ENCODE results near the gene PKNOX1.
"Not testable (repeated sequence)": the region's sequence is repeated elsewhere in the genome, so short reads cannot be mapped to it uniquely, and the experiment has no call there.

PKNOX1 gene

DNA sequence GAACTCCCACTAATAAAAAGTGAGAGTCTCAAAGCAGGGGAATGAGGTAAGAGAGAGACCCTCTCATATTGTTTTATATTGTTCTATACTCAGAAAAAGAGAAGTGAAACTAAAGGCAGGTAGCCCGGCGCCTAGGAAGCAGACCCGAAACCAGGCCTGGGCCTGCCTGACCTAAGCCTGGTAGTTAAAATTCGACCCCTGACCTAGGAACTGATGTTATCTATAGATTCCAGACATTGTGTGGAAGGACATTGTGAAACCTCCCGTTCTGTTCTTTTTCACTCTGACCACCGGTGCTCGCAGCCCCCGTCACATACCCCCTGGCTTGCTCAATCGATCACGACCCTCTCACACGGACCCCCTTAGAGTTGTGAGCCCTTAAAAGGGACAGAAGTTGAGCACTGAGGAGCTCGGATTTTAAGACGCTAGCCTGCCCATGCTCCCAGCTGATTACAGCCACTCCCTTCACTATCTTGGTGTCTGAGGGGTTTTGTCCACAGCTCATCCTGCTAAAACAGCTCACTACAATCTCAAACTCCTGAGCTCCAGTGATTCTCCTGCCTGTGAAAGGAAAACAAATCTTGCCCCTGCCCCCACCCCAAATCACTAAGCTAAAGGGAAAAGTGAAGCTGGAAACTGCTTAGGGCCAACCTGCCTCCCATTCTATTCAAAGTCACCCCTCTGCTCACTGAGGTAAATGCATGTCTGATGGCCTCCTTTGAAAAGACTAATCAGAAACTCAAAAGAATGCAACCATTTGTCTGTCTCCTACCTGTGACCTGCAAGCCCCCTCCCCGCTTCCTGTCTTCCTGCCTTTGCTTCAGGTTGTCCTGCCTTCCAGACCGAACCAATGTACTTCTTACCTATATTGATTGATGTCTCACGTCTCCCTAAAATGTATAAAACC lies 37.1 kb upstream of the PKNOX1 start:
- not testable (repeated sequence) for H3K9ac ChIP-seq (ENCODE audit: low read depth in 1 of 2, low read length in 2 of 2); H3K27me3 ChIP-seq (ENCODE audit: control insufficient read depth in 1 of 2, insufficient read depth in 2 of 2, low read length in 2 of 2); H3K36me3 ChIP-seq (ENCODE audit: control insufficient read depth in 1 of 2, insufficient read depth in 2 of 2, low read length in 2 of 2); H3K4me1 ChIP-seq (ENCODE audit: control insufficient read depth in 1 of 2, insufficient read depth in 2 of 2, low read length in 2 of 2); H3K4me3 ChIP-seq (ENCODE audit: low read depth in 1 of 2, low read length in 2 of 2); H3K9me3 ChIP-seq (ENCODE audit: control insufficient read depth in 1 of 2, low read length in 2 of 2); H3K27ac ChIP-seq (ENCODE audit: low read depth, low read length)

DNA sequence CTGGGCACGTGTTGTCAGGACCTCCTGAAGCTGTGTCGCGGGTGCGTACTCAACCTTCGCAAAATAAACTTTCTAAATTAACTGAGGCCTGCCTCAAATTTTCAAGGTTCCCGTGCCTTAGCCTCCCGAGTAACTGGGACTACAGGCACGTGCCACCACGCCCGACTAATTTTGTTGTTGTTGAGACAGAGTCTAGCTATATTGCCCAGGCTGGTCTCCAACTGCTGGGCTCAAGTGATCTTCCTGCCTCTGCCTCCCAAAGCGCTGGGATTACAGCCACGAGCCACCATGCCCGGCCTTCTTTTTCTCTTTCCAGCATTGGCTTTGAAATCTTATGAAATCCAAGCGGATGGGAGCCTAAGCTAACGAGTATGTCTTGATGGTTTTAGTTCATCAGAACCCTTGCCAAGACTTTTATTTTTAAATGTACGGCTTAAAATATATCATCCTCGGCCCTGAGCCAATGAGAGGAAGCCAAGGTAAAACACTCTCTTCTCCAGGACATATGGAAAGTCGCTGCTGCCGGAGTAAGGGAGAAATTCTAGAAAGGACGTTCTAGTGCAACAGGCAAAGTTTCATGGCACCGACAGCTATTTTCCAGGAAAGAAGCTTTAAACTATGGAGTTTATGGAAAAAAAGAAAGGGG lies 36.3 kb upstream of the PKNOX1 start:
- no peaks in the 10 kb centered on the region for H3K4me1 ChIP-seq (ENCODE audit: control insufficient read depth in 1 of 2, insufficient read depth in 2 of 2, low read length in 2 of 2)
- no peak overlapping the region for H3K9ac ChIP-seq (ENCODE audit: low read depth in 1 of 2, low read length in 2 of 2)
- H3K4me3 ChIP-seq (ENCODE audit: low read depth in 1 of 2, low read length in 2 of 2), result no peak overlapping the region
- H3K9me3 ChIP-seq (ENCODE audit: control insufficient read depth in 1 of 2, low read length in 2 of 2), result no peaks in the 10 kb centered on the region
- no peaks in the 10 kb centered on the region for H3K36me3 ChIP-seq (ENCODE audit: control insufficient read depth in 1 of 2, insufficient read depth in 2 of 2, low read length in 2 of 2)
- no peaks in the 10 kb centered on the region for H3K27me3 ChIP-seq (ENCODE audit: control insufficient read depth in 1 of 2, insufficient read depth in 2 of 2, low read length in 2 of 2)
- no peak overlapping the region for H3K27ac ChIP-seq (ENCODE audit: low read depth, low read length)

DNA sequence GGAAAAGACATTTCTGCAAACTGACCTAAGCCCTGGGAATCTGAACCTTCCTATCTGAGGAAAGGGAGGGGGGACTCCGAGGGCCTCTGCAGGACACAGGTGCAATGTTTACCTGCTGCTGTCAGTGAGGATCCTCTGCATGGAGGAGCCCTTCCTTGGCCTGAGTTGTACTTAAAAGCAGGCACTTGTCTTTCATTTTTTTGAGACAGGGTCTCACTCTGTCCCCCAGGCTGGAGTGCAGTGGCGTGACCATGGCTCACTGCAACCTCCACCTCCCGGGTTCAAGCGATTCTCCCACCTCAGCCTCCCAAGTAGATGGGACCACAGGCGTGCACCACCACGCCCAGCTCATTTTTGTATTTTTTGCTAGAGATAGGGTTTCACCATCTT lies 35.8 kb upstream of the PKNOX1 start:
- not testable (repeated sequence) for H3K27me3 ChIP-seq (ENCODE audit: control insufficient read depth in 1 of 2, insufficient read depth in 2 of 2, low read length in 2 of 2); H3K9me3 ChIP-seq (ENCODE audit: control insufficient read depth in 1 of 2, low read length in 2 of 2); H3K27ac ChIP-seq (ENCODE audit: low read depth, low read length); H3K9ac ChIP-seq (ENCODE audit: low read depth in 1 of 2, low read length in 2 of 2); H3K4me3 ChIP-seq (ENCODE audit: low read depth in 1 of 2, low read length in 2 of 2); H3K4me1 ChIP-seq (ENCODE audit: control insufficient read depth in 1 of 2, insufficient read depth in 2 of 2, low read length in 2 of 2); H3K36me3 ChIP-seq (ENCODE audit: control insufficient read depth in 1 of 2, insufficient read depth in 2 of 2, low read length in 2 of 2)

DNA sequence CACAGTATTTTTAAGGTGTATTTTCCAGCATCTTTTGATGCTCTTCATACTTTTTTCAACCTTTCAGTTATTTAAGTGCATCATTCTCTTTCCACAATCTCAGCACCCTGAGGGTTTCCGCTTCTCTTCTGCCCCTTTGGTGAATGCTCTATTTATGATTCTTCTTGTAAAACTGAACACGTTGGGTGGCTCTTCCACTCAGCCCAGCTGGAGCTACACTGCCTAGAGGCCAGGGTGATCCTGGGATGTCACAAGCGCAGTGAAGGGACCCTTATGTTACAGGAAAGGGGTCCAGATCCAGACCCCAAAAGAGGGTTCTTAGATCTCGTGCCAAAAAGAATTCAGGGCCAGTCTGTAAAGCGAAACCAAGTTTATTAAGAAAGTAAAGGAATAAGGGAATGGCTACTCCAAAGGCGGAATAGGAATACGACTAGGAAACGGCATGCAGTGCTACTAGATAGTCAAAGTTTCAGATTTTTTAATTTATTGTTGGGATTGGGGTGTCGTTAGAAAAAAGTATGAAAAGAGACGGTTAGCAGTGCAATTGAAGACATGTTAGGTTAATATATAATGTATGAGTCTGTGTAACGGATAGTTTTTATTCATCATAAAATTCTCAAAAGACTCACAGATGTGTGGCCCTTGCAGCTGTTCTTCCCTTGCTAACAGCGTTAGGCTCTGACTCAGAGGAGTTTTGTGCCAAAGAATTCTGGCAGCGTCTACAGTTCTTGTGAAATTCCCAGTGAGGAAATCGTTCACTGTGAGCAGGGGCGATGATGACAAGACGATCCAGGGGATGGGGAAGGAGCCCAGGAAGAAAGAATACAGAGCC lies 34.6 kb upstream of the PKNOX1 start:
- Histone ChIP-seq H3K9ac (ENCODE audit: low read depth in 1 of 2, low read length in 2 of 2) (no peak overlapping the region), H3K4me3 (ENCODE audit: low read depth in 1 of 2, low read length in 2 of 2) (no peak overlapping the region), H3K27me3 (ENCODE audit: control insufficient read depth in 1 of 2, insufficient read depth in 2 of 2, low read length in 2 of 2) (no peaks in the 10 kb centered on the region), H3K27ac (ENCODE audit: low read depth, low read length) (no peak overlapping the region), H3K4me1 (ENCODE audit: control insufficient read depth in 1 of 2, insufficient read depth in 2 of 2, low read length in 2 of 2) (no peaks in the 10 kb centered on the region), H3K36me3 (ENCODE audit: control insufficient read depth in 1 of 2, insufficient read depth in 2 of 2, low read length in 2 of 2) (no peaks in the 10 kb centered on the region), H3K9me3 (ENCODE audit: control insufficient read depth in 1 of 2, low read length in 2 of 2) (no peaks in the 10 kb centered on the region)

DNA sequence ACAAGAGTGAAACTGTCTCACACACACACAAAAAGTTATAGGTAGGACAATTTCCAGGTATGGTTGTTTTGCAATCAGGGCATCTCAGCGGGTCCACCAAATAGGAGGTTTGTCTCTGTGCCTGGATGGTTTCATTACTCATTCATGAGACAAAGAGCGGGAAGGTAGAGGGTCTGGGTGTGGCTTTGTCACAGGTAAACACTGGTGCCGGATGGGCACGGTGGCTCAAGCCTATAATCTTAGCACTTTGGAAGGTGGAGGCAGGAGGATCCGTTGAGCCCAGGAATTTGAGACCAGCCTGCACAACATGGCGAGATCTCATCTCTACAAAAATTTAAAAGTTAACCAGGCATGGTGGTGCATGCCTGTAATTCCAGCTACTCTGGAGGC lies 32.7 kb upstream of the PKNOX1 start:
- Histone ChIP-seq H3K9ac (ENCODE audit: low read depth in 1 of 2, low read length in 2 of 2) (no peak overlapping the region), H3K9me3 (ENCODE audit: control insufficient read depth in 1 of 2, low read length in 2 of 2) (no peaks in the 10 kb centered on the region), H3K27me3 (ENCODE audit: control insufficient read depth in 1 of 2, insufficient read depth in 2 of 2, low read length in 2 of 2) (no peaks in the 10 kb centered on the region), H3K4me1 (ENCODE audit: control insufficient read depth in 1 of 2, insufficient read depth in 2 of 2, low read length in 2 of 2) (no peaks in the 10 kb centered on the region), H3K27ac (ENCODE audit: low read depth, low read length) (no peak overlapping the region), H3K36me3 (ENCODE audit: control insufficient read depth in 1 of 2, insufficient read depth in 2 of 2, low read length in 2 of 2) (no peaks in the 10 kb centered on the region), H3K4me3 (ENCODE audit: low read depth in 1 of 2, low read length in 2 of 2) (no peak overlapping the region)

DNA sequence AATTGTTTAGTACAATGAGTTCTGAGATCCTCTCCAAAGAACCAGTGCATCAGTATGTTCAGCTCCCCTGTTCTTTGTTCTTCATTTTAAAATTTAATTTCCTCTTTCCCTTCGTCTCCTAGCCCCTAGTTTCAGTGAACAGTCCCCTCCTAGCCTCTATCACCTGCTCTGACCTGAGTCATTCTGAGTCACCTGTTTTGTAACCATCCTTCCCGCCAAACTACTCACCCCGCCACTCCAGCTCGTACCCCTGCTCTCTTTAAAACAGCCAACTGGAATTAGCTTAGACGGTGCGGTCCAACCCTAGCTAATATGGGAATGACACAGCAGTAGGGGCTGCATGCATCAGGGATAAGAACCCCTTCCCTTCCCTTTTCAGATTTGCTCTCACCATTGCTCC lies 32.1 kb upstream of the PKNOX1 start:
- Histone ChIP-seq H3K27me3 (ENCODE audit: control insufficient read depth in 1 of 2, insufficient read depth in 2 of 2, low read length in 2 of 2) (no peaks in the 10 kb centered on the region), H3K36me3 (ENCODE audit: control insufficient read depth in 1 of 2, insufficient read depth in 2 of 2, low read length in 2 of 2) (no peaks in the 10 kb centered on the region), H3K4me3 (ENCODE audit: low read depth in 1 of 2, low read length in 2 of 2) (no peak overlapping the region), H3K9ac (ENCODE audit: low read depth in 1 of 2, low read length in 2 of 2) (no peak overlapping the region), H3K9me3 (ENCODE audit: control insufficient read depth in 1 of 2, low read length in 2 of 2) (no peaks in the 10 kb centered on the region), H3K4me1 (ENCODE audit: control insufficient read depth in 1 of 2, insufficient read depth in 2 of 2, low read length in 2 of 2) (no peaks in the 10 kb centered on the region), H3K27ac (ENCODE audit: low read depth, low read length) (no peak overlapping the region)

DNA sequence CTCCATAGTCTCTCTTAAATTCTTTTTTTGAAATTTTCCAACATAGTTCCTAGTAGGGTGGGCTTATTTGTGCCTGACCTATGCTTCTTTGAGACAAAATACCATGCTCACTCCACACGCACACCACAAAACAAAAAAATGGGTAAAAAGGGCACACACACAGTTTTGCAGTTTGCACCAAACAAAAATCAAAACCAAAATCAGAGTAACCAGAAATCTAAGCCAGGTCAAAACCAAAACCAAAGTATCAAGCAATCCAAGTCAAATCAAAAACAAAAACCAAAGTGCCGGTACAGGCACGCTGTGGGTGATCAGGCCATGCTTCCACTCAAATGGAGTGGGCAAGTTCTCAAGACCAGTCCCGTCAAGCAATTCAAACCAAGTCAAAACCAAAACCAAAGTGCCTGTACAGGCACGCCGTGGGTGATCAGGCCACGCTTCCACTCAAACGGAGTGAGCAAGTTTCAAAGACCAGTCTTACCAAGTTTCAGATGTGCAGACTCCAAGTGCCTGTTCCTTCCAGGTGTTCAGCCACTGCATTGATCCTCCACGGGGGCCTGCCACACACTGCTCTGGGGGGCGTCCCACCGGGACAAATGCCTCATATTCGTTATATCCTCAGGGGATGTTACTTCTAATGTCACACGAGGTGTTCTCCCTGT lies 25.1 kb upstream of the PKNOX1 start:
- H3K27me3 ChIP-seq (ENCODE audit: control insufficient read depth in 1 of 2, insufficient read depth in 2 of 2, low read length in 2 of 2); H3K36me3 ChIP-seq (ENCODE audit: control insufficient read depth in 1 of 2, insufficient read depth in 2 of 2, low read length in 2 of 2); H3K4me3 ChIP-seq (ENCODE audit: low read depth in 1 of 2, low read length in 2 of 2); H3K4me1 ChIP-seq (ENCODE audit: control insufficient read depth in 1 of 2, insufficient read depth in 2 of 2, low read length in 2 of 2); H3K9me3 ChIP-seq (ENCODE audit: control insufficient read depth in 1 of 2, low read length in 2 of 2); H3K9ac ChIP-seq (ENCODE audit: low read depth in 1 of 2, low read length in 2 of 2); H3K27ac ChIP-seq (ENCODE audit: low read depth, low read length): not testable (repeated sequence)

DNA sequence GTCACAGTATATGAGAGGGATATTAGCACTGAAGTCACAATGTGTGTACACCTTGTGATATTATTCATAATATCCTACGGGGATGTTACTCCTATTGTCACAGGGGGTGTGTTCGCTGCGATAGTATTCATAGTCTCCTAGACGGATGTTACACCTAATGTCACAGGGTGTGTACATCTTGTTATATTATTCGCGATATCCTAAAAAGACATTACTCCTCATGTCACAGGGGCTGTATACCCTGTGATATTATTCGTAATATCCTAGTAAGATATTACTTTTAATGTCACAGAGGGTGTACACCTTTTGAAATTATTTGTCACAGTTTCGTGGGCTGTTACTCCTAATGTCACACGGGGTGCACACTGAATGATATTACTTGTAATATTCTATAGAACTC lies 23.2 kb upstream of the PKNOX1 start:
- H3K4me3 ChIP-seq (ENCODE audit: low read depth in 1 of 2, low read length in 2 of 2); H3K27me3 ChIP-seq (ENCODE audit: control insufficient read depth in 1 of 2, insufficient read depth in 2 of 2, low read length in 2 of 2); H3K36me3 ChIP-seq (ENCODE audit: control insufficient read depth in 1 of 2, insufficient read depth in 2 of 2, low read length in 2 of 2); H3K4me1 ChIP-seq (ENCODE audit: control insufficient read depth in 1 of 2, insufficient read depth in 2 of 2, low read length in 2 of 2); H3K9ac ChIP-seq (ENCODE audit: low read depth in 1 of 2, low read length in 2 of 2); H3K9me3 ChIP-seq (ENCODE audit: control insufficient read depth in 1 of 2, low read length in 2 of 2); H3K27ac ChIP-seq (ENCODE audit: low read depth, low read length): not testable (repeated sequence)

DNA sequence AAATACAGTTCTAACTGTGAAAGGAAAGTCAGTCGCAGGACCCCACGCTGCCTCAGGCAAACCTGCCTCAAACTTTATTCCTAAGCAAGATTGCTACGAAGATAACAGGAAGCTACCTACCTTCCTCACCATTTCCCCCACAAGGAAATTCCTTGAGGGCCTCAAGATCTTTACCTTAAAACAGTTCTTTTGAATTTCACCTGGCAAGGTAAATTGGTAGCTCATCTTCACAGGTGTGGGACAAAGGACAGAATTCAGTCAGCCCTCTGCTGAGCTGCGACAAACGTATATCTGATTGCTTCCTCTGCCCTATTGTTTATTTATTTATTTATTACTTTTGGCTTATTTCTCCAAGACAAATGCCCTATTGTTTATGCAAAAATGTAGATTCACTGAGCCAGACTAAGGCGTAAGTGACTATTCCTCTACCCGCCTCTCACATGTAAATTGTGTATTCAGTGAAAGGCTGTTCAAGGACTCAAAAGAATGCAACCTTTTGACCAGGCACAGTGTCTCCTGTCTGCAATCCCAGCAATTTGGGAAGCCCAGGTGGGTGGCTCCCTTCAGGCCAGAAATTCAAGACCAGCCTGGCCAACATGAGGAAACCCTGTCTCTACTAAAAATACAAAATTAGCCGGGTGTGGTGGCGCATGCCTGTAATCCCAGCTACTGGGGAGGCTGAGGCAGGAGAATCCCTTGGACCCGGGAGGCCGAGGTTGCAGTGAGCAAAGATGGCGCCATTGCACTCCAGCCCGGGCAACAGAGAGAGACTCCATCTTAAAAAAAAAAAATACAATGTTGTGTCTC lies 17.3 kb upstream of the PKNOX1 start:
- Histone ChIP-seq H3K27ac (ENCODE audit: low read depth, low read length) (no peak overlapping the region), H3K36me3 (ENCODE audit: control insufficient read depth in 1 of 2, insufficient read depth in 2 of 2, low read length in 2 of 2) (no peaks in the 10 kb centered on the region), H3K4me1 (ENCODE audit: control insufficient read depth in 1 of 2, insufficient read depth in 2 of 2, low read length in 2 of 2) (no peaks in the 10 kb centered on the region), H3K4me3 (ENCODE audit: low read depth in 1 of 2, low read length in 2 of 2) (no peak overlapping the region), H3K9me3 (ENCODE audit: control insufficient read depth in 1 of 2, low read length in 2 of 2) (no peaks in the 10 kb centered on the region), H3K27me3 (ENCODE audit: control insufficient read depth in 1 of 2, insufficient read depth in 2 of 2, low read length in 2 of 2) (no peaks in the 10 kb centered on the region), H3K9ac (ENCODE audit: low read depth in 1 of 2, low read length in 2 of 2) (no peak overlapping the region)
